Measurements from ENCODE around the gene ARHGAP40. TPM values are rescaled to one million over a fixed set of nuclear protein-coding genes. Genes with fewer than 3 reads are reported as not detected.

The ARHGAP40 gene
- total and polyA plus RNA-seq, 9 of the 15 experiments (the other 6 are each of a cell fraction or from before 2014, with no cell fraction given) = not detected

DNA sequence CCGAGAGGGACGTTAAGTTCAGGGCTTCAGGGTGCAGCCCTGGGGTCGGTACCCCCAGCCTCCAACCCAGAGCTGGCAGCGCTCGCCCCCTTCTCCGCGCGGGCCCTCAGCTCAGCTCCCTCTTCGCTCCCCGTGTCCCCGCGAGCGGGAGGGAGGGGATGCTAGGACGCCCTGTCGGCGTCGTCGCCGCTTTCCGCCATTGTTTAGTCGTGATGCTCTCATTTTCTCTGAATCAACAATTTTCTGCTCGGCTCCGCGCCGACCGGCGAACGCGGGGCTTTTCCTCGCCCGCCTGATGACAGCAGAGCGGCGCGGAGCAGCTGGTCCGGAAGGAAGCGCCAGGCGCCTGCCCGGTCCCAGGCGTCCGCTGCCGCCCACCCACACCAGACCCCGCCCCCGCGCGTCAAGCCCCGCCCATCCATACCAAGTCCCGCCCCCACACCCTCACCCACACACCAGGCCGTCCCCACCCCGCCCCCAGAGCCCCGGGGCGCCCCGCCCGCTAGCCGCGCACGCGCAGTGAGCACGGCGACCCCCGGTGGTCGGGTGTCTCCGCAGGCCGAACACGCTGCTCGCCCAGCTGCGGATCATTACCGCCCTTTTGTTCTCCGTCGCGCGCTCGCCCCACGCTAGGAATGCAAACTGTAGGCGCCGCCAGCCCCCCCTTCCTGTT, 72.6 kb downstream of the ARHGAP40 start (continued):
- TF ChIP-seq BRD9 (IDR thresholded peaks at IDR 0.05; ENCODE audit: low read depth, partially characterized antibody) (no peak), SMAD3 (CRISPR knock-in tag; conservative IDR thresholded peaks at IDR 0.05) (no peak), RNF2 (IDR thresholded peaks at IDR 0.05) (peak; percentile 28; the same call in 1 of the 2 replicates), SP1 (CRISPR knock-in tag; IDR thresholded peaks at IDR 0.05) (peak; percentile 63), MYBL2 (IDR thresholded peaks at IDR 0.05; ENCODE audit: low read depth) (no peak), MYBL2 (CRISPR knock-in tag; IDR thresholded peaks at IDR 0.05; ENCODE audit: borderline replicate concordance) (no peak), TARDBP (IDR thresholded peaks at IDR 0.05) (no peak), SAP30 (IDR thresholded peaks at IDR 0.05; ENCODE audit: borderline replicate concordance, insufficient read depth, low read depth, low read length, poor library complexity, severe bottlenecking) (peak; percentile 49), KDM1A (IDR thresholded peaks at IDR 0.05) (no peak), SNIP1 (IDR thresholded peaks at IDR 0.05; ENCODE audit: low read depth) (no peak), PRMT5 (CRISPR knock-in tag; IDR thresholded peaks at IDR 0.05) (no peak), SMARCB1 (IDR thresholded peaks at IDR 0.05; ENCODE audit: insufficient read length, low read depth) (no peak), ZNF561 (CRISPR knock-in tag; conservative IDR thresholded peaks at IDR 0.05) (no peak), ARHGAP35 (IDR thresholded peaks at IDR 0.05; ENCODE audit: partially characterized antibody) (no peak), KAT8 (IDR thresholded peaks at IDR 0.05; ENCODE audit: low read depth) (no peak), ZNF146 (CRISPR knock-in tag; IDR thresholded peaks at IDR 0.05; ENCODE audit: unreplicated experiment) (no peak), CBFA2T2 (conservative IDR thresholded peaks at IDR 0.05) (no peak), ZNF384 (IDR thresholded peaks at IDR 0.05; ENCODE audit: low read depth, low read length) (no peak), MTF1 (CRISPR knock-in tag; IDR thresholded peaks at IDR 0.05; ENCODE audit: borderline replicate concordance) (no peak)
- TF ChIP-seq, protein P1, sequence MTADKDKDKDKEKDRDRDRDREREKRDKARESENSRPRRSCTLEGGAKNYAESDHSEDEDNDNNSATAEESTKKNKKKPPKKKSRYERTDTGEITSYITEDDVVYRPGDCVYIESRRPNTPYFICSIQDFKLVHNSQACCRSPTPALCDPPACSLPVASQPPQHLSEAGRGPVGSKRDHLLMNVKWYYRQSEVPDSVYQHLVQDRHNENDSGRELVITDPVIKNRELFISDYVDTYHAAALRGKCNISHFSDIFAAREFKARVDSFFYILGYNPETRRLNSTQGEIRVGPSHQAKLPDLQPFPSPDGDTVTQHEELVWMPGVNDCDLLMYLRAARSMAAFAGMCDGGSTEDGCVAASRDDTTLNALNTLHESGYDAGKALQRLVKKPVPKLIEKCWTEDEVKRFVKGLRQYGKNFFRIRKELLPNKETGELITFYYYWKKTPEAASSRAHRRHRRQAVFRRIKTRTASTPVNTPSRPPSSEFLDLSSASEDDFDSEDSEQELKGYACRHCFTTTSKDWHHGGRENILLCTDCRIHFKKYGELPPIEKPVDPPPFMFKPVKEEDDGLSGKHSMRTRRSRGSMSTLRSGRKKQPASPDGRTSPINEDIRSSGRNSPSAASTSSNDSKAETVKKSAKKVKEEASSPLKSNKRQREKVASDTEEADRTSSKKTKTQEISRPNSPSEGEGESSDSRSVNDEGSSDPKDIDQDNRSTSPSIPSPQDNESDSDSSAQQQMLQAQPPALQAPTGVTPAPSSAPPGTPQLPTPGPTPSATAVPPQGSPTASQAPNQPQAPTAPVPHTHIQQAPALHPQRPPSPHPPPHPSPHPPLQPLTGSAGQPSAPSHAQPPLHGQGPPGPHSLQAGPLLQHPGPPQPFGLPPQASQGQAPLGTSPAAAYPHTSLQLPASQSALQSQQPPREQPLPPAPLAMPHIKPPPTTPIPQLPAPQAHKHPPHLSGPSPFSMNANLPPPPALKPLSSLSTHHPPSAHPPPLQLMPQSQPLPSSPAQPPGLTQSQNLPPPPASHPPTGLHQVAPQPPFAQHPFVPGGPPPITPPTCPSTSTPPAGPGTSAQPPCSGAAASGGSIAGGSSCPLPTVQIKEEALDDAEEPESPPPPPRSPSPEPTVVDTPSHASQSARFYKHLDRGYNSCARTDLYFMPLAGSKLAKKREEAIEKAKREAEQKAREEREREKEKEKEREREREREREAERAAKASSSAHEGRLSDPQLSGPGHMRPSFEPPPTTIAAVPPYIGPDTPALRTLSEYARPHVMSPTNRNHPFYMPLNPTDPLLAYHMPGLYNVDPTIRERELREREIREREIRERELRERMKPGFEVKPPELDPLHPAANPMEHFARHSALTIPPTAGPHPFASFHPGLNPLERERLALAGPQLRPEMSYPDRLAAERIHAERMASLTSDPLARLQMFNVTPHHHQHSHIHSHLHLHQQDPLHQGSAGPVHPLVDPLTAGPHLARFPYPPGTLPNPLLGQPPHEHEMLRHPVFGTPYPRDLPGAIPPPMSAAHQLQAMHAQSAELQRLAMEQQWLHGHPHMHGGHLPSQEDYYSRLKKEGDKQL (CRISPR knock-in tag; IDR thresholded peaks at IDR 0.05; ENCODE audit: borderline replicate concordance) = no peak

Data from K562 (cell line).